GM21390 (cell line): ENCODE data around the gene TMTC4.
"Not testable (repeated sequence)": the region's sequence is repeated elsewhere in the genome, so short reads cannot be mapped to it uniquely, and the experiment has no call there.

Experiments used
- ATAC-seq: cut with Tn5 transposase; IDR thresholded peaks from one replicate; pipeline ENCODE4 v1.9.1; 2021; ENCODE audit not compliant: unreplicated experiment

The TMTC4 gene

DNA sequence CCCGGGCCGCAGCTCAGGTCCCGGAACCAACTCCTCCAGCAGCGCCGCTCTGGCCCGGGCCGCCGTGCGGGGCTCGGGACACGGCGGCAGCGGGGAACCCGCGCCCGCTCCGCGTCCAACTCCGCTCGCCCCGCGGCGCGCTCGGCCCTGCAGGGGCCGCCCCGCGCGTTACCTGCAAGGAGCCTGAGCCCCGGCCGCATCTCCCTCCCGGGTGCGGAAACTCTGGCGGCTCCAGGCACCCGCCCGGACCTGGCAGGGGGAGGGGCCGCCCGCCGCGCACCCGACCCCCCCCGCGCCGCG is at the start of gene TMTC4:
TSS of gene TMTC4 (minus strand) at position 224 of the 300 bp plus-strand sequence. CDS start 4,433 bp downstream, outside the sequence.
- peak; percentile 40 for ATAC-seq

DNA sequence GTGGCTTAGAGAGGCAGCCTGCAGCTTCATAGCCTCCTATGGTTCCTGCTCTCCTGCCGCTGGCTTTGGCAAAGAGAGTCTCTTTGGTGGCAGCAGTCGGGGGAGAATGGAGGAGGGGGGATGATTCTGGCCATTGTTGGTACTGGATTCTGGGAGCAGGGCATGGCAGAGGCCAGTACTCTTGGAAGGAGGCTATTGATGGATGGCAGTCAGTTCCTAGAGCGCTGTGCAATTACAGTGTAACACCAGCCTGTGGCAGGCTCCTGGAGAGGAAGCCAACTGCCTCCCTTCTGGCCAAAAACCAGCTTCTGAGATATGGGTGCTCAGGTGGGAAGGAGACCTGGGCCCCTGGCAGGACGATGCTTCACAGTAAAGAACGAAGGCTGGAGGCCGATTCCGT is 47.9 kb upstream of the TMTC4 start:
- no peak for ATAC-seq

- peak; percentile 79 for ATAC-seq
Observed at GRCh38 chr13:100721885-100722512, 47.4 kb upstream of the TMTC4 start.

- no peak for ATAC-seq
Observed at GRCh38 chr13:100715604-100716003, 41.0 kb upstream of the TMTC4 start.

DNA sequence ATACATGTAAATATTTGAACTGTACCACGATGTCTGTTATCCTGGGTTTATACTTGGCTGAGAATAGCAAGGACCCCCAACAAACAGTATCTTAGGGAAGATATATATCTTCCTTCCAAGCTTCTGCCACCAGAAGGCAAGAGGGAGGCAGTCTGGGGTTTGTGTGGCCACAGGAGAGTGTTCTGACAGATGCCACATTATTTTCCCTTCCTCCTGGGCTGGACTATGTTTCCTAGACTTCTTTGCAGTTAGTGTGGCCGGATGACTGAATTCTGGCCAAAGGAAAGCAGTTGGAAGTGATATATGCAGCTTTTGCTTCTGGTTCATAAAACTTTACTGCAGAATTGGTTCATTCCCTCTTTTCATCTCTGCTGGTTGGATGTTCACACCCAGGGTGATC is 39.9 kb upstream of the TMTC4 start:
- ATAC-seq: no peak

- no peak for ATAC-seq
Observed at GRCh38 chr13:100710176-100710575, 35.6 kb upstream of the TMTC4 start.

GRCh38 chr13:100707818-100708740 is 33.5 kb upstream of the TMTC4 start:
- ATAC-seq: no peak

GRCh38 chr13:100698331-100698730 is 23.7 kb upstream of the TMTC4 start:
- not testable (repeated sequence) for ATAC-seq

DNA sequence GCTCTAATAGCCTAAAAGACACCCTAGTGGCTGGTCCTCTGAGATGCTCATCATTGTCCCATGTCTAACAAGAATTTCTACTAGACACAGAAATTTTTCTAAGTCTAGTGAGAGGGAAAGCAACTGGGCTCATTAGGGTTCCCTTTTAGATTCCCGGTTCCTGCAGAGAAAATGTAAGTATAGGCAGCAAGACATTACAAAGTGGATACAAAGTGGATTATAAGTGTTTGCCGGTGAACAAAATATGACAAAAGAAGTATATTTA is 20.8 kb upstream of the TMTC4 start:
- ATAC-seq: no peak

DNA sequence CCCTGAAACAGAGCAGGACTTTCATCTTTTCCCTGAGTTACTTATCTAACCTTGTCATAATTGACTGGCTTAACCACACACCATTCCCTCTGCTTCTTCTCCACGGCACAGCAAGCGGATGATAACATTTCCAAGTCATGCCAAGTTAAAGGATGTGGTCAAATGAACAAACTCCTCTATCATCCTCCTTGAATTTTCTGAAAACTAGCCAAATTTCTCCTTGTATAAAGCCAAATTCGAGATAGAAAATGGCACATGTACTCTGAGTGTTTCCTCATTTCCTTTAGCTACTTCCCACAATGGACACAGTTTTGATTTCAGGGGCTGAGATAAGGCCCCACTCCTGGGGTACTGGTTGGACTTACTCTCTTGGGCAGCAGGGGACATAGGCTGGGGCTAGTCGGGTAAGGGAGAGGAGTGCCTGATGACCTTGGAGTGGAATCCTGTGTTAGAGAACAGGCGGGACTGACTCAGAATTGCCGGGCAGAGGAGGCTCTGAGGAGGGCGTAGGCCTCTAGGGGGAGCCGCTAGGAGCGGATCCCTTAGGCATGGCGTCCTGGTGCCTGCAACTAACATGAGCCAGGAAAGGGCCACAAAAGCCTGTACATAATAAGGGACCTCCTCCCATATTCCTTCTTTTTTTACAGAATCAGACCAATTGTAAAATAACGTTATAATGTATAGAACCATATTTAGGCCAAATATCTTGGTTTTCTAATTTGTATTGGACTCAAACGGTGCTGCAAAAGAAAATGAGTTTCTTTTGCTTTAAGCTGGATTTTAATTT is 20.3 kb upstream of the TMTC4 start:
- ATAC-seq: no peak

GRCh38 chr13:100689191-100689590 is 14.6 kb upstream of the TMTC4 start:
- no peak for ATAC-seq

GRCh38 chr13:100680131-100680530 is 5.5 kb upstream of the TMTC4 start:
- ATAC-seq: no peak

DNA sequence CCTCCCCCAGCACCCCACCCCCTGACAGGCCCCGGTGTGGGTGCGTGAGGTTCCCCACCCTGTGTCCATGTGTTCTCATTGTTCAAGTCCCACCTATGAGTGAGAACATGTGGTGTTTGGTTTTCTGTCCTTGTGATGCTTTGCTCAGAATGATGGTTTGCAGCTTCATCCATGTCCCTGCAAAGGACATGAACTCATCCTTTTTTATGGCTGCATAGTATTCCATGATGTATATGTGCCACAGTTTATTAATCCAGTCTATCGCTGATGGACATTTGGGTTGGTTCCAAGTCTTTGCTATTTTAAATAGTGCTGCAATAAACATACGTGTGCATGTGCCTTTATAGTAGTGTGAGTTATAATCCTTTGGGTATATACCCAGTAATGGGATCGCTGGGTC is 2.5 kb upstream of the TMTC4 start:
- ATAC-seq: not testable (repeated sequence)

DNA sequence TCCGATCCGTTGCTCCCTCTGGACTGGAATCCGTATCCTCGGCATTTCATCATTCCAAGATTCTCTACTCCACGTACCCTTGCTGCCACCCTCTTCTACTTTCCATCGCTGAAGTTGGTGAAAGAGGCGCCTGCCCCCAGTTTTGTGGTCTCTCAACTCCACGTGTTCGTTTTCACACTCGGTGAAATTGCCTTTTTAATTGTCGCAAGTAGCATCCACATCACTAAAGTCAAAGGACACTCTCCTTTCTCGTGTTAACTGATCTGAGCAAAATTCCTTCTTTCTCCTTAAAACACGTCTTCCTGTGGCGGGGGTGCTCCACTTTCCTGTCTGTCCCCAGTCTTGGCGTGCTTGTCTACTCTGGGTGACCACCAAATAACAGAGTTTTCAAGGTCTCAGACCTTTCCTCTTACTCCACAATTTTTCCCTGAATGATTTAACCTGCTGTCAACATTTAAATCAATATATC is 1.1 kb upstream of the TMTC4 start:
- ATAC-seq: no peak

DNA sequence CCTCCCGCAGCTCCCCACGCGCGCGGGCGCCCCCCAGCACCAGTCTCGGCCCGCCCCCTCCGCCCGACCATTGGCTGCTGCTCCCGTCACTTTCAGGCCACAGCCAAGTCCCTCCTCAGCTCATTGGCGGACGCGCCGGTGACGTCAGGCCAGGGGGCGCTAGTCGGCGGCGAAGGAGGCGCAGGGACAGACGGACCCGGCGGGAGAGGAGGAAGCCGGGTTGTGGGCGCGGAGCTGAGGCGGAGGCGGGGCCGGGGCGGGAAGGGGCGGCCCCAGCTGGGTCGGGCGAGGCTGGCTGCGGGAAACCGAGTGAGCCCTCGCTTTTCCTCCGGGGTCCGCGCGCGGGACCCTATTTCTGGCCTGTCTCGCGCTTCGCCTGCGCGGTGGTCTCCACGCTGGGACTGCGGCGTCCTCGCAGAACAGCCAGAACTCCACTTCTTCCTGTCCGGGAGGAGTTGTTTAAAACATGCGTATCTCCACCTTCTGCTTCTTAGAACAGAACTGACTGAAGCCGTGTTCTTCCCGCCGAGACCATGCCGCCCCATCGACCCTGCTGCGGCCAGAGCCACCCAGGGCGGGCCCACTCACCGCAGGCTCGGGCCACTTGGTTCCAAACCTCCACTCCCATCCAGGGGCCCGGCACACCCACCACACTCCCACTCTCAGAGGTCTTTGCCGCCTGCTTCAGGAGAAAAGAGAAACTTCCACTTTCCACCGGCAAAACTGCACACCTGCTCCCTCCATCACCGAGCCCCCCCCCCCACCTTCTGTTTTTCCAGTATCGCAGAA is 471 bp upstream of the TMTC4 start:
- ATAC-seq: peak; percentile 94

DNA sequence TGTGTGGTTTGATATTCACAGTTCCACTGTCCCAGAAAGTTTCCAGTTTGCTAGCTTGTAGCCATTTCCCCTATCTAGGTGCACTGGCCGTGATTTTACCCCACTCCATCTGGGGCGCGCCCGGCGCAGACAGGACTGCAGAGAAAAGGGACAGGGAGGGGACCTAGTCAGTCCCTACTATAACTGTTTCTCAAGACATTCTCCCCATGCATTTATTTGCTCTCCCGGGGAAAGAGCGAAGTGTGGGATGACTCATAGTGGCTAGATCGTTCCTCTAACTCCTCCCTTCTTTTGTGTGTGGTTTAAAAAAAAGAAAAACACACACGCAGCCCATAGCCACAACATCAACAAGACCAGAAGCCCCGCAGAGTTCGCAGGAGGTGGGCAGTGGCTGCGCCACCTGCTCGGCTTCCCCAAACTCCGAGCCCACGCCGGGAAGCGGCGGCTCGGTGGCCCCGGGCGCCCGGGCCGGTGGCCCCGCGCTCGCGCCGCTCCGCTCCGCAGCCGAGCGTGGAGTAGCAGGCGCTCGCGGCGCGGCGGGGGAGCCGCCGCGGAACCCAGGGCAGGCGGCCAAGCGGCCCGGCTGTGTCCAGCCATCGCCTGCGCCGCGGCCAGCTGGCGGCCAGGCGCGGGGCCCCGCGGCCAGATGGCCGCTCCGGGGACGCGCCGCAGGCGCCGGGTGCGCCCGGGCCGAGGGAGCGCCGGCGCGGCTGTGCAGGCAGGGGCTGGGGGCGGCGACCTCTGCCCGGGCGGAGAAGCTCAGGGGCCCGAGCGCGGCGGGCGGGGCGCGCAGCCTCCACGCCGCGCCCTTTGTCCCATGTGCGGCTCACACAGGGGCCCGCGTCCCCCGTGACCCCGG is 653 bp downstream of the TMTC4 start:
- peak; percentile 27 for ATAC-seq

- no peak for ATAC-seq
Observed at GRCh38 chr13:100673376-100673712, 1.3 kb downstream of the TMTC4 start.

DNA sequence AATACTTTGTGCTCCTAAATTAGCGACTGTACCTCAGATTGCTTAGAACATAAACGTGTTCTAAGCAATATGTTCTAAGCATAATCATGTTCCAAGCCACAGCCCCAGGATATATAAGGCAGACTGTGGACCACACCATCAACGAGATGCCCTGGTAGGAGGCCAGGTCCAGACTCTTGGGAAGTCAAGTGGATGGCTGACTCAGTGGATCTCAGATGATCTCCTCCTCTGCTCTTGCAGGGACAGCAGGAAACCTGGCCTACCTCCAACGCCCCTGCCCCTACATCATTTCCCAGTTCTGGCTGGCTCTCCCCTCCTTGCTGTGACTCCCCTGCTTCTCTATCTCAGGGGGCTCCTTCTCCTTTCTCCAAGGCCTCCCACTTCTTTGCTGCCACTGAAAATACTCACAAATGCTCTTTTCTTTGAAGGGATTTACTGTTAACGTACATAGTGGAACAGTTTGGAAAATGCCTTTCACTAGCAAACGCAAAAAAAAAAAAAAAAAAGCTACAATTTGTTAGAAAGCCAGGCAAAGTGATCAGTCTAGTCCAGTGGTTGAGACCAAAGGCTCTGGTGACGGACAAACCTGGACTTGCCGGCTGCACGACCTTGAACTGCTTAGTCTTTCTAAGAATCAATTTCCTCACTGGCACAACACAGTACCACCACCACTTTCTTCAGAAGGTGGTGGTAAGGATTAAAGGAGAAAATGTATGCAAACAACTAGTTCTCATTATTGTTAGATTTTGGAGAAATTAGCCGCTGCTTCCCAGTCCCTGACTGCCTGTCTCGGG is 3.0 kb downstream of the TMTC4 start:
- ATAC-seq: no peak

DNA sequence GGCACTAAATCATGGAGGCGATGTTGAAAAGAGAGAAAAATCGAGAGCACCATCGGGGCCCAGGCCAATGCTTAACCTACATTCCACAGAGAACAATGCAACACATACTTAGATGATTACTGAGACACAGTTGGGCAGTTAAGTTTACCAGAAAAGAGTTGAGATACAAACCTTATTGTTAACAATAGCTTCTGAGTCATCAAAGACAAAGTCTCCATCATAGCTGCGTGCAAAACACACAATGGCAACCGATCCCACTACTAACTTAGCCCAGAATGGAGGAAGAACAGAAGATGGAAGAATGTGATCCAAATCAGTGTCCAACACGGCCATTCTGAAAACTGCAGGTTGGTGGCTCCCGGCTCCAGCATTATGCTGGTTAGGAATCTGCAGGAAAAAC is 6.2 kb downstream of the TMTC4 start:
- ATAC-seq: no peak
